ENCODE data around the gene ZNF497. TPM values are rescaled to one million over a fixed set of nuclear protein-coding genes. Genes with fewer than 3 reads are reported as not detected.

ZNF497 gene
- total and polyA plus RNA-seq, 9 of the 15 experiments (the other 6 are each of a cell fraction or from before 2014, with no cell fraction given), result 0.06 to 0.98 (median 0.44) TPM; not detected in 1

DNA sequence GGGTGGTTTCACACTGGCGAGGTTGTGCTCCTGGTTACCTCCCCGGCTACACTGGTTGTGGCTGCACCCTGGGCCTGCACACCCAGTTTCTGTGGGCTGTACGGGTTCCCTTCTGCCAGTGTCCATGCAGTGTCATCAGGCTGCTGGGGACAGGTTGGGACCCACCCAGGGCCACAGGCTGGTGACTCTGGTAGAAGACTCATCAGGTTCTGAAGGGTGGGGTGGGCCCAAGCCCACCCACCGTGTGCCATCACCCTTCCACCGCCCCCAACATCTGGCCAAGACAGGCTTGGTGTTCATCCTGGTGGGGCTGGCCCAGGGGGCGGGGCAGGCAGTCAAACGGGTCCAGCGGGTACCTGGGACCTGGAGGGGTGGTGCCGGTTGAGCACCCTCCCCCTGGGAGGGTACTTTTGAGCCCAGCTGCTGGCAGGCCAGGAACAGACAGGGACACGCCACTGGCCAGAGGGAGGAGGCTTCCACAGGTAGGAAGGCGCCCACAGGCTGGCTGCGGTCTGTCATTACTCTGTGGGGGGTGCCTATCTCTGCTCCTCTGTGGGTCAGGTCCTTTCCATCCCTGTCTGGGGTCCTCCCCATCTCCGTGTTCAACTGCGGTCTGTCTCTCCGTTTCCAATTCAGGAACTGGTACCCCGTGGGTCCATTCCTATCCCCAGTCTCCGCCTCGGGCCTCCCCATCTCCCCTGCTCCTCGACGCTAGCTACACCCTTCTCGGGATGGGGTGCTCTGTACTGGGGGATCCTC lies 32.8 kb upstream of the ZNF497 start, which contains the start of gene RNF225 (continued):
- TF ChIP-seq FIP1L1 (IDR thresholded peaks at IDR 0.05; ENCODE audit: low read depth, low read length, poor library complexity, severe bottlenecking) (no peak), POLR2B (IDR thresholded peaks at IDR 0.05; ENCODE audit: low read depth, partially characterized antibody) (peak; percentile 69), ERF (CRISPR knock-in tag; IDR thresholded peaks at IDR 0.05) (peak; percentile 80), POLR2AphosphoS5 (IDR thresholded peaks at IDR 0.05; ENCODE audit: control insufficient read depth, insufficient read depth, low read depth, low read length) (peak; percentile 36; the same call in 1 of the 2 replicates), ETV6 (IDR thresholded peaks at IDR 0.05; ENCODE audit: borderline replicate concordance in 1 of 2, low read depth in 2 of 2, low read length in 1 of 2) (no peak), ETV6 (CRISPR knock-in tag; IDR thresholded peaks at IDR 0.05; ENCODE audit: borderline replicate concordance) (no peak), ZNF766 (CRISPR knock-in tag; conservative IDR thresholded peaks at IDR 0.05) (no peak), SMARCA4 (IDR thresholded peaks at IDR 0.05) (no peak), POLR2G (IDR thresholded peaks at IDR 0.05; ENCODE audit: low read depth, low read length) (peak; percentile 41; the same call in 1 of the 2 replicates), DPF2 (IDR thresholded peaks at IDR 0.05) (no peak), TCFL5 (CRISPR knock-in tag; conservative IDR thresholded peaks at IDR 0.05) (no peak), CCNT2 (IDR thresholded peaks at IDR 0.05; ENCODE audit: borderline replicate concordance, extremely low read depth, insufficient read length, low read depth, low read length) (peak; percentile 29), PCBP1 (IDR thresholded peaks at IDR 0.05; ENCODE audit: low read depth, low read length, poor library complexity, severe bottlenecking) (no peak)
- TF ChIP-seq, protein P1, sequence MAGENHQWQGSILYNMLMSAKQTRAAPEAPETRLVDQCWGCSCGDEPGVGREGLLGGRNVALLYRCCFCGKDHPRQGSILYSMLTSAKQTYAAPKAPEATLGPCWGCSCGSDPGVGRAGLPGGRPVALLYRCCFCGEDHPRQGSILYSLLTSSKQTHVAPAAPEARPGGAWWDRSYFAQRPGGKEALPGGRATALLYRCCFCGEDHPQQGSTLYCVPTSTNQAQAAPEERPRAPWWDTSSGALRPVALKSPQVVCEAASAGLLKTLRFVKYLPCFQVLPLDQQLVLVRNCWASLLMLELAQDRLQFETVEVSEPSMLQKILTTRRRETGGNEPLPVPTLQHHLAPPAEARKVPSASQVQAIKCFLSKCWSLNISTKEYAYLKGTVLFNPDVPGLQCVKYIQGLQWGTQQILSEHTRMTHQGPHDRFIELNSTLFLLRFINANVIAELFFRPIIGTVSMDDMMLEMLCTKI (IDR thresholded peaks at IDR 0.05; ENCODE audit: partially characterized antibody), result no peak
- TF ChIP-seq, protein P2, sequence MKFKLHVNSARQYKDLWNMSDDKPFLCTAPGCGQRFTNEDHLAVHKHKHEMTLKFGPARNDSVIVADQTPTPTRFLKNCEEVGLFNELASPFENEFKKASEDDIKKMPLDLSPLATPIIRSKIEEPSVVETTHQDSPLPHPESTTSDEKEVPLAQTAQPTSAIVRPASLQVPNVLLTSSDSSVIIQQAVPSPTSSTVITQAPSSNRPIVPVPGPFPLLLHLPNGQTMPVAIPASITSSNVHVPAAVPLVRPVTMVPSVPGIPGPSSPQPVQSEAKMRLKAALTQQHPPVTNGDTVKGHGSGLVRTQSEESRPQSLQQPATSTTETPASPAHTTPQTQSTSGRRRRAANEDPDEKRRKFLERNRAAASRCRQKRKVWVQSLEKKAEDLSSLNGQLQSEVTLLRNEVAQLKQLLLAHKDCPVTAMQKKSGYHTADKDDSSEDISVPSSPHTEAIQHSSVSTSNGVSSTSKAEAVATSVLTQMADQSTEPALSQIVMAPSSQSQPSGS (CRISPR knock-in tag; IDR thresholded peaks at IDR 0.05), result no peak
- TF ChIP-seq, protein P3, sequence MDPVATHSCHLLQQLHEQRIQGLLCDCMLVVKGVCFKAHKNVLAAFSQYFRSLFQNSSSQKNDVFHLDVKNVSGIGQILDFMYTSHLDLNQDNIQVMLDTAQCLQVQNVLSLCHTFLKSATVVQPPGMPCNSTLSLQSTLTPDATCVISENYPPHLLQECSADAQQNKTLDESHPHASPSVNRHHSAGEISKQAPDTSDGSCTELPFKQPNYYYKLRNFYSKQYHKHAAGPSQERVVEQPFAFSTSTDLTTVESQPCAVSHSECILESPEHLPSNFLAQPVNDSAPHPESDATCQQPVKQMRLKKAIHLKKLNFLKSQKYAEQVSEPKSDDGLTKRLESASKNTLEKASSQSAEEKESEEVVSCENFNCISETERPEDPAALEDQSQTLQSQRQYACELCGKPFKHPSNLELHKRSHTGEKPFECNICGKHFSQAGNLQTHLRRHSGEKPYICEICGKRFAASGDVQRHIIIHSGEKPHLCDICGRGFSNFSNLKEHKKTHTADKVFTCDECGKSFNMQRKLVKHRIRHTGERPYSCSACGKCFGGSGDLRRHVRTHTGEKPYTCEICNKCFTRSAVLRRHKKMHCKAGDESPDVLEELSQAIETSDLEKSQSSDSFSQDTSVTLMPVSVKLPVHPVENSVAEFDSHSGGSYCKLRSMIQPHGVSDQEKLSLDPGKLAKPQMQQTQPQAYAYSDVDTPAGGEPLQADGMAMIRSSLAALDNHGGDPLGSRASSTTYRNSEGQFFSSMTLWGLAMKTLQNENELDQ (CRISPR knock-in tag; IDR thresholded peaks at IDR 0.05; ENCODE audit: borderline replicate concordance), result no peak

All from K562 (cell line).